MM.1S (cell line): ENCODE results near the gene MALSU1.
A peak's percentile ranks its signal among the peaks of the same experiment; 100 is the strongest.

ENCODE experiments used
- DNase-seq: peaks from one replicate; pipeline ENCODE4 v3.0.0-alpha.2; 2015
- H2AFZ ChIP-seq: fragments of 300-600 bp; sonication (generic); 2 replicates; pipeline ENCODE4 v1.6.0; 2016; ENCODE audit warnings: antibody characterized with exemption, low read length
- H3F3A ChIP-seq: fragments of 300-600 bp; sonication (generic); 2 replicates; pipeline ENCODE4 v1.6.1; 2016; ENCODE audit warnings: mild to moderate bottlenecking, antibody characterized with exemption, low read length, moderate library complexity, mixed read lengths; ENCODE audit not compliant: insufficient read depth
- H3K27ac ChIP-seq: fragments of 300-600 bp; sonication (generic); 2 replicates; pipeline ENCODE4 v1.5.1; 2016; ENCODE audit warnings: mild to moderate bottlenecking, low read length
- H3K27me3 ChIP-seq: fragments of 300-600 bp; sonication (generic); replicated peaks from 2 replicates; pipeline ENCODE4 v1.6.0; 2016; ENCODE audit warnings: low read length; ENCODE audit not compliant: insufficient read depth
- H3K36me3 ChIP-seq: fragments of 300-600 bp; sonication (generic); replicated peaks from 2 replicates; pipeline ENCODE4 v1.6.1; 2016; ENCODE audit warnings: mild to moderate bottlenecking, low read length, mixed read lengths; ENCODE audit not compliant: insufficient read depth
- H3K4me1 ChIP-seq: fragments of 300-600 bp; sonication (generic); 2 replicates; pipeline ENCODE4 v1.6.1; 2016; ENCODE audit warnings: low read length, mixed read lengths
- H3K4me2 ChIP-seq: fragments of 300-600 bp; sonication (generic); 2 replicates; pipeline ENCODE4 v1.6.0; 2016; ENCODE audit warnings: low read depth, low read length
- H3K4me3 ChIP-seq: fragments of 300-600 bp; sonication (generic); 2 replicates; pipeline ENCODE4 v1.5.1; 2016; ENCODE audit warnings: low read length, mixed read lengths
- H3K79me2 ChIP-seq: fragments of 300-600 bp; sonication (generic); 2 replicates; pipeline ENCODE4 v1.6.1; 2016; ENCODE audit warnings: mixed run types, low read length, mixed read lengths
- H3K9ac ChIP-seq: fragments of 300-600 bp; sonication (generic); 2 replicates; pipeline ENCODE4 v1.6.1; 2016; ENCODE audit warnings: low read length, mixed read lengths
- H3K9me2 ChIP-seq: fragments of 300-600 bp; sonication (generic); replicated peaks from 2 replicates; pipeline ENCODE4 v1.6.1; 2016; ENCODE audit warnings: mild to moderate bottlenecking, low read length, mixed read lengths; ENCODE audit not compliant: insufficient read depth
- H3K9me3 ChIP-seq: fragments of 300-600 bp; sonication (generic); replicated peaks from 2 replicates; pipeline ENCODE4 v1.6.1; 2016; ENCODE audit warnings: mild to moderate bottlenecking, low read length, mixed read lengths; ENCODE audit not compliant: insufficient read depth
- H4K20me1 ChIP-seq: fragments of 300-600 bp; sonication (generic); 2 replicates; pipeline ENCODE4 v1.6.1; 2016; ENCODE audit warnings: mild to moderate bottlenecking, low read length, moderate library complexity, mixed read lengths; ENCODE audit not compliant: insufficient read depth
- CTCF ChIP-seq: fragments of 300-600 bp; sonication (generic); IDR thresholded peaks from 2 replicates; pipeline ENCODE4 v1.5.1; 2016; ENCODE audit warnings: antibody characterized with exemption, low read length, mixed read lengths
- EZH2 ChIP-seq: fragments of 300-600 bp; sonication (generic); optimal IDR thresholded peaks from 2 replicates; pipeline ENCODE3; 2017; ENCODE audit warnings: low read depth, mild to moderate bottlenecking, antibody characterized with exemption, low read length, mixed read lengths
- EZH2phosphoT487 ChIP-seq: fragments of 300-600 bp; sonication (generic); IDR thresholded peaks from 2 replicates; pipeline ENCODE4 v1.6.1; 2018; ENCODE audit warnings: antibody characterized with exemption, low read length

MALSU1 gene

DNA sequence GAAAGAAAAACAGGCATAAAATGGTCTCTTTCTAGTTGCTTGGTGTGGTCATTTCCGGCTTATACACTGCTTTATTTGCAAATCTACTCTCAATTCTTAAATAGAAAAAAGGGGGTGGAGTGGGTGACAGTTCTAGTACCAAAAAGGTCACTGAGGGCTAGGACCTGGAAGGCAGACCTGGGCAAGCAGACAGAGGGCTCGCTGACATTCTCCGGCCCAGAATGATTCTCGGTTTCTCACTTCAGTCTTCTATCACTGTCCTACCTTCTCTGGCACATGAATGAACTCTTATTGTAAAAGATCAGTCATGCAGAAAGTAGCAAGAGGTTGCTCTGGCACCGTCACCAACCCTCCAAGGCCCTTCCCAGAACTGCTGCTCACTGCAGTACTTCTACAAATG is 54.0 kb downstream of the MALSU1 start:
- H4K20me1 ChIP-seq: no peaks in the 10 kb centered on the region
- H3K4me1 ChIP-seq: peaks cover 11% of the 10 kb centered on the region
- no peaks in the 10 kb centered on the region for H3K27me3 ChIP-seq
- H3K4me3 ChIP-seq: no peak overlapping the region
- H3K36me3 ChIP-seq: no peaks in the 10 kb centered on the region
- DNase-seq: peak; percentile 24
- H3K4me2 ChIP-seq: peak overlapping the region; percentile 49
- no peaks in the 10 kb centered on the region for H3K9me3 ChIP-seq
- no peak for TF ChIP-seq CTCF
- peak overlapping the region; percentile 56 for H2AFZ ChIP-seq
- no peaks in the 10 kb centered on the region for H3F3A ChIP-seq
- H3K9ac ChIP-seq: no peak overlapping the region
- no peaks in the 10 kb centered on the region for H3K9me2 ChIP-seq
- H3K27ac ChIP-seq: no peak overlapping the region
- H3K79me2 ChIP-seq: no peaks in the 10 kb centered on the region

GRCh38 chr7:23356168-23356567 is 57.0 kb downstream of the MALSU1 start:
- Histone ChIP-seq H3K27ac (no peak overlapping the region), H3K79me2 (no peaks in the 10 kb centered on the region), H3F3A (no peaks in the 10 kb centered on the region)

GRCh38 chr7:23356726-23357125 is 57.6 kb downstream of the MALSU1 start:
- no peak overlapping the region for H2AFZ ChIP-seq
- H4K20me1 ChIP-seq: no peaks in the 10 kb centered on the region
- no peak overlapping the region for H3K9ac ChIP-seq
- no peak for DNase-seq
- TF ChIP-seq CTCF (no peak), EZH2phosphoT487 (no peak), EZH2 (no peak)
- H3K4me3 ChIP-seq: no peak overlapping the region
- no peaks in the 10 kb centered on the region for H3K27me3 ChIP-seq
- no peak overlapping the region for H3K27ac ChIP-seq
- H3F3A ChIP-seq: no peaks in the 10 kb centered on the region
- H3K4me1 ChIP-seq: peaks cover 11% of the 10 kb centered on the region
- no peak overlapping the region for H3K4me2 ChIP-seq
- H3K9me2 ChIP-seq: no peaks in the 10 kb centered on the region
- no peaks in the 10 kb centered on the region for H3K36me3 ChIP-seq
- no peaks in the 10 kb centered on the region for H3K9me3 ChIP-seq
- H3K79me2 ChIP-seq: no peaks in the 10 kb centered on the region

More at GRCh38 chr7:23356168-23356567, 57.0 kb downstream of the MALSU1 start:
- no peak overlapping the region for H3K4me2 ChIP-seq
- H4K20me1 ChIP-seq: no peaks in the 10 kb centered on the region
- DNase-seq: no peak
- no peak overlapping the region for H3K9ac ChIP-seq
- no peaks in the 10 kb centered on the region for H3K36me3 ChIP-seq
- no peaks in the 10 kb centered on the region for H3K27me3 ChIP-seq
- no peak overlapping the region for H3K4me3 ChIP-seq
- peaks cover 11% of the 10 kb centered on the region for H3K4me1 ChIP-seq
- H2AFZ ChIP-seq: no peak overlapping the region
- no peaks in the 10 kb centered on the region for H3K9me2 ChIP-seq
- TF ChIP-seq EZH2phosphoT487: no peak
- no peak for TF ChIP-seq EZH2
- no peak for TF ChIP-seq CTCF
- H3K9me3 ChIP-seq: no peaks in the 10 kb centered on the region
